DND-41 (cell line): ENCODE results near the gene ZDHHC11.

Source experiments
- ATAC-seq: fragments of 200-7000 bp; cut with Tn5 transposase; 3 replicates; pipeline ENCODE4 v1.9.1; 2021; ENCODE audit warnings: low read depth; ENCODE audit not compliant: insufficient read depth
- DNase-seq: peaks from one replicate; pipeline ENCODE4 v3.0.0-alpha.2; 2020
- H2AFZ ChIP-seq: 2 replicates; pipeline ENCODE4 v1.6.0; 2012; ENCODE audit warnings: low read depth, low read length
- H3K27ac ChIP-seq: 2 replicates; pipeline ENCODE4 v1.5.1; 2012; ENCODE audit warnings: low read length, inconsistent platforms
- H3K27me3 ChIP-seq: fragments of 200-600 bp; sonication (generic); 2 replicates; pipeline ENCODE4 v1.6.0; 2012; ENCODE audit warnings: low read length, mild to moderate bottlenecking, inconsistent platforms; ENCODE audit not compliant: insufficient read depth, poor library complexity
- H3K36me3 ChIP-seq: 2 replicates; pipeline ENCODE4 v1.5.1; 2012; ENCODE audit warnings: low read length, inconsistent platforms; ENCODE audit not compliant: insufficient read depth
- H3K4me1 ChIP-seq: 2 replicates; pipeline ENCODE4 v1.5.1; 2012; ENCODE audit warnings: mild to moderate bottlenecking, low read length; ENCODE audit not compliant: insufficient read depth
- H3K4me2 ChIP-seq: 2 replicates; pipeline ENCODE4 v1.6.0; 2012; ENCODE audit warnings: mild to moderate bottlenecking, moderate library complexity, low read length, inconsistent platforms; ENCODE audit not compliant: insufficient read depth
- H3K4me3 ChIP-seq, 2 experiments: fragments of 200-600 bp in 1 of 2; shearing (Covaris generic) in 1 of 2; 2 replicates each; pipeline ENCODE4 v1.5.1; 2012 to 2016; ENCODE audit warnings: inconsistent platforms in 2 of 2, low read length in 2 of 2, mild to moderate bottlenecking in 2 of 2, low read depth in 1 of 2, moderate library complexity in 1 of 2
- H3K79me2 ChIP-seq: 2 replicates; pipeline ENCODE4 v1.6.0; 2012; ENCODE audit warnings: low read length, inconsistent platforms; ENCODE audit not compliant: insufficient read depth
- H3K9ac ChIP-seq: 2 replicates; pipeline ENCODE4 v1.6.0; 2012; ENCODE audit warnings: low read depth, mild to moderate bottlenecking, inconsistent platforms, low read length, moderate library complexity
- H3K9me3 ChIP-seq: 2 replicates; pipeline ENCODE4 v1.5.1; 2012; ENCODE audit warnings: low read length, moderate library complexity, mild to moderate bottlenecking, inconsistent platforms; ENCODE audit not compliant: insufficient read depth, severe bottlenecking
- H4K20me1 ChIP-seq: 2 replicates; pipeline ENCODE4 v1.6.0; 2012; ENCODE audit warnings: low read length; ENCODE audit not compliant: insufficient read depth
- EZH2 ChIP-seq: IDR thresholded peaks from 3 replicates; pipeline ENCODE4 v1.6.1; 2012; ENCODE audit warnings: borderline replicate concordance, low read depth, mild to moderate bottlenecking, moderate library complexity, low read length, inconsistent platforms; ENCODE audit not compliant: severe bottlenecking
- TF ChIP-seq, protein P1 (sequence below): IDR thresholded peaks from 2 replicates; pipeline ENCODE4 v1.5.1; 2012; ENCODE audit warnings: borderline replicate concordance, low read length, moderate library complexity, mild to moderate bottlenecking; ENCODE audit not compliant: poor library complexity, severe bottlenecking; ENCODE audit errors: extremely low read depth

ZDHHC11 gene

DNA sequence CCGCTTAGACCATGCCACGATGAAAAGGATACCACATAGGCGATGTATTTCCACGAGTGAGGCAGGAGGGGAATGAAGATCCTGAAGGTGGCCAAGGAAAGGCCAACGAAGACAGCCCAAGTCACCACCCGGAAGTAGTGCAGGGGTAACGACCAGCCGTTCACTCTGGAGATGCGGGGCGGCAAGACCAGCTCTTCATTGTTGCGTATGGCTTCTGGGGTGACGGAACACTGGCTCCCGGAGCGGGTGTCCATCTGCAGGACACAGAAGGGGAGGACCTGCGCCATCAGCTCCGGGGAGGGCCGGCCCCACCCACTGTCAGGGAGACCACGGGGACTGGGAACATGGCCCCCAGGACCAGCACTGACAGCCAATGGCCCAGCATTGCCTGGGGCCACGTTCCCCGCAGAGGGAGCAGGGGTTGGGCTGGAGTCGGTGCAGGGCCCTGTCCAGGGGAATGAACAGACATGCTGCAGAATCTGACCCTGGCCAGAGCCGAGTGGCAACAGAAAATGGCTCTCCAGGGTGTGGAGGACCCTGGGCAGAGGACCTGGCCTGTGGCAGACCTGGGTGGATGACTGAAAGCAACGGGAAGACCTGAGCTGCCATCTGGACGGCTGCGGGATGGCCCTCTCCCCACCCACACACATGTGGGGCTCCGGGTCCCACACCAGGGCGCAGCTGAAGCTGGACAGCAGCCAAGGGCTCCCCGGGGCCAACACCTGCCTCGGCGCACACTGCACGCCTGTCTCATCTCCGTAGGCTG lies 83.9 kb downstream of the ZDHHC11 start:
- Histone ChIP-seq H3K27me3 (no peaks in the 10 kb centered on the region), H3K9ac (no peak overlapping the region), H3K4me1 (no peaks in the 10 kb centered on the region), H3K4me2 (no peak overlapping the region), H3K9me3 (no peaks in the 10 kb centered on the region), H3K27ac (no peak overlapping the region), H3K79me2 (no peaks in the 10 kb centered on the region), H4K20me1 (no peaks in the 10 kb centered on the region), H2AFZ (no peak overlapping the region), H3K36me3 (no peaks in the 10 kb centered on the region), H3K4me3 (no peak overlapping the region)
- ATAC-seq (no peak), DNase-seq (no peak)
- TF ChIP-seq, protein P1, sequence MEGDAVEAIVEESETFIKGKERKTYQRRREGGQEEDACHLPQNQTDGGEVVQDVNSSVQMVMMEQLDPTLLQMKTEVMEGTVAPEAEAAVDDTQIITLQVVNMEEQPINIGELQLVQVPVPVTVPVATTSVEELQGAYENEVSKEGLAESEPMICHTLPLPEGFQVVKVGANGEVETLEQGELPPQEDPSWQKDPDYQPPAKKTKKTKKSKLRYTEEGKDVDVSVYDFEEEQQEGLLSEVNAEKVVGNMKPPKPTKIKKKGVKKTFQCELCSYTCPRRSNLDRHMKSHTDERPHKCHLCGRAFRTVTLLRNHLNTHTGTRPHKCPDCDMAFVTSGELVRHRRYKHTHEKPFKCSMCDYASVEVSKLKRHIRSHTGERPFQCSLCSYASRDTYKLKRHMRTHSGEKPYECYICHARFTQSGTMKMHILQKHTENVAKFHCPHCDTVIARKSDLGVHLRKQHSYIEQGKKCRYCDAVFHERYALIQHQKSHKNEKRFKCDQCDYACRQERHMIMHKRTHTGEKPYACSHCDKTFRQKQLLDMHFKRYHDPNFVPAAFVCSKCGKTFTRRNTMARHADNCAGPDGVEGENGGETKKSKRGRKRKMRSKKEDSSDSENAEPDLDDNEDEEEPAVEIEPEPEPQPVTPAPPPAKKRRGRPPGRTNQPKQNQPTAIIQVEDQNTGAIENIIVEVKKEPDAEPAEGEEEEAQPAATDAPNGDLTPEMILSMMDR = no peak
- no peak for TF ChIP-seq EZH2

- ATAC-seq = no peak
- H3K27me3 ChIP-seq = no peaks in the 10 kb centered on the region
- no peak overlapping the region for H3K27ac ChIP-seq
- no peak overlapping the region for H3K4me2 ChIP-seq
- no peaks in the 10 kb centered on the region for H3K9me3 ChIP-seq
- no peaks in the 10 kb centered on the region for H3K79me2 ChIP-seq
- TF ChIP-seq, protein P1 = no peak
- no peak for TF ChIP-seq EZH2
- no peaks in the 10 kb centered on the region for H3K4me1 ChIP-seq
- no peak overlapping the region for H3K4me3 ChIP-seq
- 0 out of 2 replicates have a peak, but pooled peaks cover 4% of the 10 kb centered on the region for H4K20me1 ChIP-seq
- DNase-seq = no peak
- H3K9ac ChIP-seq = no peak overlapping the region
- no peak overlapping the region for H2AFZ ChIP-seq
- H3K36me3 ChIP-seq = no peaks in the 10 kb centered on the region
Observed at GRCh38 chr5:765948-766631, 84.7 kb downstream of the ZDHHC11 start.

- Histone ChIP-seq H3K36me3 (no peaks in the 10 kb centered on the region), H3K4me1 (no peaks in the 10 kb centered on the region), H3K9ac (no peak overlapping the region), H4K20me1 (0 out of 2 replicates have a peak, but pooled peaks cover 5% of the 10 kb centered on the region), H3K27ac (no peak overlapping the region), H3K27me3 (no peaks in the 10 kb centered on the region), H3K79me2 (no peaks in the 10 kb centered on the region), H3K4me3 (no peak overlapping the region), H3K9me3 (no peaks in the 10 kb centered on the region), H3K4me2 (no peak overlapping the region), H2AFZ (no peak overlapping the region)
- DNase-seq (no peak), ATAC-seq (no peak)
- TF ChIP-seq, protein P1 = no peak
- no peak for TF ChIP-seq EZH2
Observed at GRCh38 chr5:763998-764781, 86.6 kb downstream of the ZDHHC11 start.
